GM12878 (cell line): ENCODE data around the gene AKAP5. TPM values are rescaled to one million over a fixed set of nuclear protein-coding genes. Genes with fewer than 3 reads are reported as not detected.

Experiments
- ATAC-seq: fragments of 200-7000 bp; cut with Tn5 transposase; 3 replicates; pipeline ENCODE4 v1.9.1; 2020; ENCODE audit warnings: mild to moderate bottlenecking, moderate library complexity
- BruUV-seq: library from RNA; stranded (reverse); fragments of 400-500 nt; replicated peaks from 2 replicates; lab custom pipeline; 2021; lab: Mats Ljungman, UMichigan
- CTCF ChIA-PET: fragments of 300-600 bp; sonication (Branson Sonifier 250); formaldehyde crosslinking; extraction: SDS; loops from one replicate; lab custom pipeline; 2021; ENCODE audit warnings: inconsistent platforms; lab: Yijun Ruan, JAX
- POLR2A ChIA-PET: fragments of 350-600 bp; formaldehyde crosslinking; extraction: SDS; loops from one replicate; lab custom pipeline; 2021; ENCODE audit warnings: inconsistent platforms; lab: Charles Lee
- RAD21 ChIA-PET: fragments of 300-600 bp; sonication (Branson Sonifier 250); formaldehyde crosslinking; loops from one replicate; lab custom pipeline; 2023; ENCODE audit warnings: antibody characterized with exemption; ENCODE audit not compliant: unreplicated experiment; lab: Charles Lee
- SMC1A ChIA-PET: fragments of 300-600 bp; sonication (Branson Sonifier 250); formaldehyde crosslinking; loops from one replicate; lab custom pipeline; 2023; ENCODE audit not compliant: unreplicated experiment, uncharacterized antibody; lab: Charles Lee
- DNase-seq: peaks from one replicate; pipeline ENCODE4 v3.0.0-alpha.2; 2011; ENCODE audit warnings: low read depth, low spot score
- FAIRE-seq: peaks from 3 replicates; lab custom pipeline; 2011; peaks lifted over from hg19 to GRCh38; lab: Jason Lieb, UNC
- H2AFZ ChIP-seq: 2 replicates; pipeline ENCODE4 v1.6.0; 2011; ENCODE audit warnings: low read depth, low read length, control low read depth; ENCODE audit not compliant: control insufficient read depth
- H3K27ac ChIP-seq: 2 replicates; pipeline ENCODE4 v1.5.1; 2011; ENCODE audit warnings: control low read depth; ENCODE audit not compliant: control insufficient read depth, insufficient read depth
- H3K27me3 ChIP-seq, 2 experiments: replicated peaks in 1 of 2; 2 replicates each; pipeline versions ENCODE4 v1.6.0 to v1.6.1; 2011; ENCODE audit warnings: low read length in 1 of 2; ENCODE audit not compliant: control insufficient read depth in 2 of 2, insufficient read depth in 2 of 2
- H3K36me3 ChIP-seq, 2 experiments: 2 replicates each; pipeline ENCODE4 v1.5.1; 2011; ENCODE audit warnings: low read length in 1 of 2; ENCODE audit not compliant: control insufficient read depth in 2 of 2, insufficient read depth in 2 of 2
- H3K4me1 ChIP-seq: 2 replicates; pipeline ENCODE4 v1.6.1; 2011; ENCODE audit warnings: mild to moderate bottlenecking, low read length, moderate library complexity, mixed read lengths; ENCODE audit not compliant: control insufficient read depth, insufficient read depth
- H3K4me2 ChIP-seq: 2 replicates; pipeline ENCODE4 v1.6.0; 2011; ENCODE audit warnings: control low read depth; ENCODE audit not compliant: control insufficient read depth, insufficient read depth
- H3K4me3 ChIP-seq: fragments of 200-600 bp; sonication (generic); 2 replicates; pipeline ENCODE4 v1.5.1; 2016
- H3K79me2 ChIP-seq: 2 replicates; pipeline ENCODE4 v1.6.0; 2011; ENCODE audit warnings: low read length; ENCODE audit not compliant: control insufficient read depth, insufficient read depth
- H3K9ac ChIP-seq: 2 replicates; pipeline ENCODE4 v1.8.0; 2011; ENCODE audit warnings: low read length, control low read depth, mixed read lengths; ENCODE audit not compliant: control insufficient read depth, insufficient read depth
- H3K9me3 ChIP-seq: replicated peaks from 3 replicates; pipeline ENCODE4 v1.5.1; 2011; ENCODE audit warnings: mild to moderate bottlenecking, low read length; ENCODE audit not compliant: control insufficient read depth, insufficient read depth
- H4K20me1 ChIP-seq: 2 replicates; pipeline ENCODE4 v1.6.0; 2011; ENCODE audit not compliant: control insufficient read depth, insufficient read depth
- ASH2L ChIP-seq: fragments of 300-600, 200-600 bp; sonication (generic); IDR thresholded peaks from 2 replicates; pipeline ENCODE4 v1.6.1; 2017; ENCODE audit warnings: low read depth, mild to moderate bottlenecking, borderline replicate concordance
- CBFB ChIP-seq: IDR thresholded peaks from 2 replicates; pipeline ENCODE4 v1.6.1; 2016; ENCODE audit warnings: antibody characterized with exemption, low read depth
- CHD4 ChIP-seq: fragments of 200-600 bp; sonication (generic); IDR thresholded peaks from 2 replicates; pipeline ENCODE4 v1.6.1; 2016; ENCODE audit warnings: mild to moderate bottlenecking
- IKZF2 ChIP-seq, 2 experiments: fragments of 450-650 bp; IDR thresholded peaks; 2 replicates each; pipeline ENCODE4 v1.6.1; 2017; ENCODE audit warnings: mild to moderate bottlenecking in 2 of 2, moderate library complexity in 2 of 2
- NFXL1 ChIP-seq: fragments of 450-650 bp; IDR thresholded peaks from 2 replicates; pipeline ENCODE4 v1.6.1; 2017; ENCODE audit warnings: antibody characterized with exemption, mild to moderate bottlenecking, borderline replicate concordance
- PAX5 ChIP-seq: IDR thresholded peaks from 2 replicates; pipeline ENCODE4 v1.6.1; 2011; ENCODE audit warnings: low read depth, low read length, borderline replicate concordance
- POLR2AphosphoS2 ChIP-seq: IDR thresholded peaks from 2 replicates; pipeline ENCODE4 v1.6.1; 2011; ENCODE audit warnings: low read depth, mild to moderate bottlenecking, low read length, improper control_type of control experiment, moderate library complexity
- RELA ChIP-seq: fragments of 450-650 bp; IDR thresholded peaks from 2 replicates; pipeline ENCODE4 v1.8.0; 2014; ENCODE audit warnings: borderline replicate concordance; ENCODE audit not compliant: partially characterized antibody
- SMAD5 ChIP-seq: IDR thresholded peaks from 2 replicates; pipeline ENCODE4 v1.6.1; 2016; ENCODE audit warnings: antibody characterized with exemption, low read depth
- SPI1 ChIP-seq: IDR thresholded peaks from 2 replicates; pipeline ENCODE4 v1.6.1; 2011; ENCODE audit warnings: low read depth, mild to moderate bottlenecking, low read length, moderate library complexity, borderline replicate concordance; ENCODE audit not compliant: insufficient read depth
- SUZ12 ChIP-seq: fragments of 200-600 bp; sonication (generic); IDR thresholded peaks from one replicate; pipeline ENCODE4 v1.6.1; 2018; ENCODE audit warnings: antibody characterized with exemption, mild to moderate bottlenecking; ENCODE audit not compliant: unreplicated experiment
- ZNF384 ChIP-seq: IDR thresholded peaks from 2 replicates; pipeline ENCODE4 v1.6.1; 2012; ENCODE audit warnings: low read depth, mild to moderate bottlenecking, low read length, improper control_type of control experiment, borderline replicate concordance
- ZNF622 ChIP-seq: fragments of 450-650 bp; IDR thresholded peaks from 2 replicates; pipeline ENCODE4 v1.6.1; 2017; ENCODE audit warnings: mild to moderate bottlenecking, inconsistent platforms
- WGBS: methylation state at CpG from one replicate; pipeline ENCODE4 v1.1.6; 2016; ENCODE audit warnings: low lambda C conversion rate; ENCODE audit not compliant: insufficient replicate concordance, insufficient coverage; ENCODE audit errors: missing lambda C conversion rate; 5-methylcytosine and 5-hydroxymethylcytosine counted together
- in situ Hi-C: fragments of 300-500 bp; cut with MboI; formaldehyde crosslinking; loops from 9 replicates; pipeline ENCODE4 v1.14.3; 2018; ENCODE audit warnings: mixed read lengths
- intact Hi-C: fragments of 100-400 bp; cut with micrococcal nuclease; formaldehyde crosslinking; loops from one replicate; pipeline ENCODE4 v1.14.2; 2022; ENCODE audit not compliant: unreplicated experiment
- polyA plus RNA-seq, 11 experiments: library from polyadenylated mRNA; depleted of rRNA in 4 of 11; unstranded in 6 of 11; stranded (reverse) in 5 of 11; fragments of >200 nt; fragmentation: Nextera tagmentation in 4 of 11; fragmentation: Illumina TruSeq in 1 of 11; extraction: Ambion mirVana in 4 of 11; extraction: Trizol in 1 of 11; gene quantifications; 1 replicate in 1 of 11; 2 replicates in 10 of 11; pipeline versions ENCODE4 v1.2.1 to v1.2.3, GENCODE V29; 2011 to 2016; ENCODE audit warnings: inconsistent platforms in 2 of 11, missing spikeins in 2 of 11, low read depth in 1 of 11
- total RNA-seq, 4 experiments: library from RNA; depleted of rRNA in 3 of 4; stranded (reverse); fragments of >200 nt in 3 of 4; fragmentation: Illumina TruSeq in 1 of 4; extraction: Trizol in 1 of 4; gene quantifications; 2 replicates each; pipeline versions ENCODE4 v1.2.1 to v1.2.3, GENCODE V29; 2013 to 2021
- TF ChIP-seq, protein P1 (sequence below): fragments of 450-650 bp; IDR thresholded peaks from 2 replicates; pipeline ENCODE4 v1.6.1; 2018; ENCODE audit warnings: mild to moderate bottlenecking, low read depth, moderate library complexity; ENCODE audit not compliant: partially characterized antibody
- TF ChIP-seq, protein P2 (sequence below): IDR thresholded peaks from 2 replicates; pipeline ENCODE4 v1.6.1; 2012; ENCODE audit warnings: low read depth, low read length, improper control_type of control experiment

AKAP5 gene
- total and polyA plus RNA-seq, 10 of the 15 experiments (the other 5 are each of a cell fraction or from before 2014, with no cell fraction given): 0.45 to 5.1 (median 1.7) TPM

- Histone ChIP-seq H3K9me3 (no peaks in the 10 kb centered on the region), H3K36me3 (peaks cover 0 to 4% of the 10 kb centered on the region in 2 experiments; a peak in 2 of 4 replicates), H3K4me2 (no peak overlapping the region), H4K20me1 (no peaks in the 10 kb centered on the region), H3K4me1 (peaks cover 8% of the 10 kb centered on the region), H3K9ac (no peak overlapping the region), H2AFZ (no peak overlapping the region), H3K27me3 (no peaks in the 10 kb centered on the region), H3K4me3 (no peak overlapping the region), H3K27ac (no peak overlapping the region), H3K79me2 (no peaks in the 10 kb centered on the region; the same call in 1 of the 2 replicates)
- TF ChIP-seq CBFB (no peak), CHD4 (no peak), SPI1 (no peak), PAX5 (no peak), SUZ12 (no peak), NFXL1 (no peak), POLR2AphosphoS2 (no peak), IKZF2 (IDR thresholded peaks at IDR 0.05) (no peak), ZNF384 (no peak), ASH2L (no peak), SMAD5 (no peak), ZNF622 (no peak), RELA (no peak)
- TF ChIP-seq, protein P1, sequence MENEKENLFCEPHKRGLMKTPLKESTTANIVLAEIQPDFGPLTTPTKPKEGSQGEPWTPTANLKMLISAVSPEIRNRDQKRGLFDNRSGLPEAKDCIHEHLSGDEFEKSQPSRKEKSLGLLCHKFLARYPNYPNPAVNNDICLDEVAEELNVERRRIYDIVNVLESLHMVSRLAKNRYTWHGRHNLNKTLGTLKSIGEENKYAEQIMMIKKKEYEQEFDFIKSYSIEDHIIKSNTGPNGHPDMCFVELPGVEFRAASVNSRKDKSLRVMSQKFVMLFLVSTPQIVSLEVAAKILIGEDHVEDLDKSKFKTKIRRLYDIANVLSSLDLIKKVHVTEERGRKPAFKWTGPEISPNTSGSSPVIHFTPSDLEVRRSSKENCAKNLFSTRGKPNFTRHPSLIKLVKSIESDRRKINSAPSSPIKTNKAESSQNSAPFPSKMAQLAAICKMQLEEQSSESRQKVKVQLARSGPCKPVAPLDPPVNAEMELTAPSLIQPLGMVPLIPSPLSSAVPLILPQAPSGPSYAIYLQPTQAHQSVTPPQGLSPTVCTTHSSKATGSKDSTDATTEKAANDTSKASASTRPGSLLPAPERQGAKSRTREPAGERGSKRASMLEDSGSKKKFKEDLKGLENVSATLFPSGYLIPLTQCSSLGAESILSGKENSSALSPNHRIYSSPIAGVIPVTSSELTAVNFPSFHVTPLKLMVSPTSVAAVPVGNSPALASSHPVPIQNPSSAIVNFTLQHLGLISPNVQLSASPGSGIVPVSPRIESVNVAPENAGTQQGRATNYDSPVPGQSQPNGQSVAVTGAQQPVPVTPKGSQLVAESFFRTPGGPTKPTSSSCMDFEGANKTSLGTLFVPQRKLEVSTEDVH: no peak
- TF ChIP-seq, protein P2, sequence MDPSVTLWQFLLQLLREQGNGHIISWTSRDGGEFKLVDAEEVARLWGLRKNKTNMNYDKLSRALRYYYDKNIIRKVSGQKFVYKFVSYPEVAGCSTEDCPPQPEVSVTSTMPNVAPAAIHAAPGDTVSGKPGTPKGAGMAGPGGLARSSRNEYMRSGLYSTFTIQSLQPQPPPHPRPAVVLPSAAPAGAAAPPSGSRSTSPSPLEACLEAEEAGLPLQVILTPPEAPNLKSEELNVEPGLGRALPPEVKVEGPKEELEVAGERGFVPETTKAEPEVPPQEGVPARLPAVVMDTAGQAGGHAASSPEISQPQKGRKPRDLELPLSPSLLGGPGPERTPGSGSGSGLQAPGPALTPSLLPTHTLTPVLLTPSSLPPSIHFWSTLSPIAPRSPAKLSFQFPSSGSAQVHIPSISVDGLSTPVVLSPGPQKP: no peak
- FAIRE-seq (no peak), ATAC-seq (no peak), DNase-seq (no peak)
- intact Hi-C loops: no loop called here
- 97% methylated on average over 8 of the region's 8 CpGs for WGBS
- ChIA-PET RAD21 (interaction anchor here (1.0 to 5.8 kb wide), 7 partner anchors 9 to 132 kb away, joined by 3 to 51 read pairs (median 3); no protein-coding TSS in a partner anchor), CTCF (interaction anchor here (0.6 to 9.8 kb wide), 5 partner anchors 13 to 154 kb away, joined by 3 to 244 read pairs (median 6); no protein-coding TSS in a partner anchor), SMC1A (interaction anchor here (0.6 to 2.8 kb wide), 7 partner anchors 9 to 45 kb away, joined by 3 to 20 read pairs (median 6); no protein-coding TSS in a partner anchor), POLR2A (interaction anchor here (1.1 kb wide), 1 partner anchor 11 kb away, joined by 3 read pairs; the partner anchor contains the start of gene AKAP5)
- in situ Hi-C loops: loop anchor here (5.0 kb wide), 1 partner anchor 134 kb away; no protein-coding TSS in a partner anchor
- BruUV-seq: no TSS peak
Measured at GRCh38 chr14:64476438-64476837, 11.1 kb downstream of the AKAP5 start.
